ENCODE results near the gene FAM177B.

FAM177B gene

DNA sequence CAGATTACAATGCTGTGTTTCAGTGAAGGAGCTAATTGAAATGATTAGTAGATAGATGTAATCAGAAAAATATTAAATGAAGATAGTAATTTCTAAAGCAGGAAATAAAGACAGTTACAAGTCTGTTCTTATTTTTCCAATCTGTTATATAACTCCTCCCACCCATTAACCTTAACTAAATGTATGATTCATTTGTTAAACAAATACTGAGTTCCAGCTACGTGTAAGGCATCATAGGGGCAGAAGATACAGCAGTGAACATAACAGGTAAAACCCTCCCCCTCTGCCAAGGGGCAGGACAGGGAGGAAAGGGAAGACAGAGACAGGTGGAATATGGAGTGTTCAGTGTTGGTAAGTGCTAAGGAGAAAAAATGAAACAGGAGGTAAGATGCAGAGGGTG, at the start of gene FAM177B:
TSS of gene FAM177B (plus strand) at position 231 of the 400 bp plus-strand sequence. CDS start 9,344 bp downstream, outside the sequence.
- Histone ChIP-seq H3K9ac (ENCODE audit: low read length) (no peak within 1 kb of the TSS), H3K27me3 (ENCODE audit: control insufficient read depth in 1 of 2, insufficient read depth in 2 of 2, low read length in 2 of 2) (no peaks in the 10 kb centered on the region), H3K27ac (ENCODE audit: low read depth, low read length) (no peak within 1 kb of the TSS)

DNA sequence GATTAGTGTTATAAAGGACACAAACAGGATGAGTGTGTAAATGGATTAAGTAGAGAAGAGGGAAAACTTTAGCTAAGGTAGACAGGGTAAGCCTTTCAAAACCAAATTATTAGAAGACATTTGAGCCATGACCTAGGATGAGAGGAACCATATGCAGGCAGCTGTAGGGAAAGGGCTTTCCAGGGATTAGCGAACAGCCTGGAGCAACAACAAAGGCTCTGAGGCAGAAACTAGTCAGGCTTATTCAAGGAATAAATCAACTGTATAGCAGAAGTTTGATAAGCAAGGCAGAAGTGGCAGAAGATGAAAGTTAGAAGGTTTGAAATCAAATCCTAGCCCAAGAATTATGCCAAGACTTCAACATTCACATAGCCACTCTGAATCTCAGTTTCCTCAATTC, 46.0 kb upstream of the FAM177B start:
- no peaks in the 10 kb centered on the region for H3K4me1 ChIP-seq (ENCODE audit: insufficient read depth, low read length)
- no peak overlapping the region for H3K27ac ChIP-seq (ENCODE audit: low read depth, low read length)
- H3K27me3 ChIP-seq (ENCODE audit: control insufficient read depth in 1 of 2, insufficient read depth in 2 of 2, low read length in 2 of 2): no peaks in the 10 kb centered on the region
- H3K9me3 ChIP-seq (ENCODE audit: low read length): no peaks in the 10 kb centered on the region
- peaks cover 12% of the 10 kb centered on the region for H3K36me3 ChIP-seq (ENCODE audit: insufficient read depth, low read length)
- H3K4me3 ChIP-seq (ENCODE audit: low read depth in 1 of 2, low read length in 2 of 2): no peak overlapping the region
- no peak overlapping the region for H3K9ac ChIP-seq (ENCODE audit: low read length)

More for the DNA sequence above, at the start of gene FAM177B:
- no peaks in the 10 kb centered on the region for H3K9me3 ChIP-seq (ENCODE audit: low read length)
- H3K4me3 ChIP-seq (ENCODE audit: low read depth in 1 of 2, low read length in 2 of 2): no peak within 1 kb of the TSS
- peaks cover 38% of the 10 kb centered on the region for H3K36me3 ChIP-seq (ENCODE audit: insufficient read depth, low read length)
- H3K4me1 ChIP-seq (ENCODE audit: insufficient read depth, low read length): no peaks in the 10 kb centered on the region

DNA sequence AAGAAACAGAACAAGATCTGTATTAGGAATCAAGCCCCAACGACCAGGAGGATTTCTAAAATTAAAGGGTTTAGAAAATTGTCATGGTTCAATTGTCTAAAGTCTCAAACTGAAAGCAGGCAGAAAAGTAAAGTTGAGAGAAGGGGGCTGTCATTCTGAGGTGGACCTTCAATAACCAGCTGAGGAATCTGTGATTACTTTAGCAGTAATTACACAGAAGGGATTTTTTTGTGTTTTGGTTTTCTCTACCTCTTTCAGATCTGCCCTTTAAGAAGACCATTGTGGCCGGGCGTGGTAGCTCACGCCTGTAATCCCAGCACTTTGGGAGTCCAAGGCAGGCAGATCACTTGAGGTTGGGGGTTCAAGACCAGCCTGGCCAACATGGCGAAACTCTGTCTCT, 42.1 kb upstream of the FAM177B start:
- H3K27me3 ChIP-seq (ENCODE audit: control insufficient read depth in 1 of 2, insufficient read depth in 2 of 2, low read length in 2 of 2): no peaks in the 10 kb centered on the region
- H3K27ac ChIP-seq (ENCODE audit: low read depth, low read length): no peak overlapping the region
- no peak overlapping the region for H3K9ac ChIP-seq (ENCODE audit: low read length)
- H3K36me3 ChIP-seq (ENCODE audit: insufficient read depth, low read length): peaks cover 5% of the 10 kb centered on the region
- H3K4me3 ChIP-seq (ENCODE audit: low read depth in 1 of 2, low read length in 2 of 2): no peak overlapping the region
- H3K9me3 ChIP-seq (ENCODE audit: low read length): no peaks in the 10 kb centered on the region
- H3K4me1 ChIP-seq (ENCODE audit: insufficient read depth, low read length): no peaks in the 10 kb centered on the region

DNA sequence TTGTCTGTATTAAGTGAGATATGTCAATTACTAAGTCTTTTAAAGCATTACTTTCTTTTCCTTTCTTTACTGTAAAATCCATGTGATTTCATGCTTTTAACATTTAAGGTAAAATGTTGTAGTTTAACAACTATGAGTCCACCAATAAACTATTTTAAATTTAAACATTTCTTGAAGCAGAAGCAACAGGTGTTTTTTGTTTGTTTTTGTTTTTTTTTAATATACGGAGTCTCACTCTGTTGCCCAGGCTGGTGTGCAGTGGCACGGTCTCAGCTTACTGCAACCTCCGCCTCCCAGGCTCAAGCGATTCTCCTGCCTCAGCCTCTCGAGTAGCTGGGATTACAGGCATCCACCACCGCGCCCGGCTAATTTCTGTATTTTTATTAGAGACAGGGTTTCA, 40.3 kb upstream of the FAM177B start:
- no peaks in the 10 kb centered on the region for H3K27me3 ChIP-seq (ENCODE audit: control insufficient read depth in 1 of 2, insufficient read depth in 2 of 2, low read length in 2 of 2)
- H3K9me3 ChIP-seq (ENCODE audit: low read length): no peaks in the 10 kb centered on the region
- H3K9ac ChIP-seq (ENCODE audit: low read length): no peak overlapping the region
- no peak overlapping the region for H3K4me3 ChIP-seq (ENCODE audit: low read depth in 1 of 2, low read length in 2 of 2)
- no peaks in the 10 kb centered on the region for H3K4me1 ChIP-seq (ENCODE audit: insufficient read depth, low read length)
- H3K36me3 ChIP-seq (ENCODE audit: insufficient read depth, low read length): peaks cover 5% of the 10 kb centered on the region
- no peak overlapping the region for H3K27ac ChIP-seq (ENCODE audit: low read depth, low read length)

DNA sequence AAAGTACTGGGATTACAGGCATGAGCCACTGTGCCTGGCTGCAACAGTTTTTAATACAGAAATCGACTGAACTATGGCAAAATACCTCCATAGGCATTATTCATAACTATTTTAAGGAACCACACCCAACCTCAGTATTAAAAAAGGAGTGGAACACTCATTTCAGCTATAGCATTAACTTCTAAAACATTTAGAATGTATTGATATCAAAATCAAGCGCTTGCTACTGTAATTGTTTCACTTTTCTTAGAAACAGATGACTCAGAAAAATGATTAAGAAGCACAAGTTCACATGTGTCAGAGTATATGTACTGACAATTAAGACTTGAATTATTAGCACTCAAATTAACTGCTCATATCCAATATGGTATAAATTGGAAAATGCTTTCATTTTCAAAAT, 39.8 kb upstream of the FAM177B start:
- Histone ChIP-seq H3K4me3 (ENCODE audit: low read depth in 1 of 2, low read length in 2 of 2) (no peak overlapping the region), H3K27ac (ENCODE audit: low read depth, low read length) (no peak overlapping the region), H3K4me1 (ENCODE audit: insufficient read depth, low read length) (no peaks in the 10 kb centered on the region), H3K9ac (ENCODE audit: low read length) (no peak overlapping the region), H3K9me3 (ENCODE audit: low read length) (no peaks in the 10 kb centered on the region), H3K27me3 (ENCODE audit: control insufficient read depth in 1 of 2, insufficient read depth in 2 of 2, low read length in 2 of 2) (no peaks in the 10 kb centered on the region), H3K36me3 (ENCODE audit: insufficient read depth, low read length) (peaks cover 7% of the 10 kb centered on the region)

DNA sequence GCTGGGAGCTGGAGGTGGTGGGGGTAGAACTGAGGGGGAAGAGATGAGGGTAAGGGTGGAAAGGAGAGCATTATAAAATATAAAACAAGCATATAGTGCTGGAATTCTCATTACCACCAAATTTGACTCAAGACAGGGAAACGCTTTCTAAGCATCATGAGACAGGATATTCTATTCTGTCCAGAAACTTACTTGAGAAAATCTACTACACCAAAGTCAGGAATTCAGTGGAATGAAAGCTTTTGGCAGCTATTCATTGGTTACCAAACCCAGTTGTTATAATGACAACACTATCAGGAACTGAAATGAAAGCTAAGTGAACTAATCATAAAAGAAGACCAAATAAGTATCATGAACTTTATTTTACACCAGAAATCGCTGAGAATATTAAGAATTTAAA, 39.2 kb upstream of the FAM177B start:
- Histone ChIP-seq H3K9ac (ENCODE audit: low read length) (no peak overlapping the region), H3K4me1 (ENCODE audit: insufficient read depth, low read length) (no peaks in the 10 kb centered on the region), H3K27ac (ENCODE audit: low read depth, low read length) (no peak overlapping the region), H3K27me3 (ENCODE audit: control insufficient read depth in 1 of 2, insufficient read depth in 2 of 2, low read length in 2 of 2) (no peaks in the 10 kb centered on the region), H3K36me3 (ENCODE audit: insufficient read depth, low read length) (peaks cover 12% of the 10 kb centered on the region), H3K4me3 (ENCODE audit: low read depth in 1 of 2, low read length in 2 of 2) (no peak overlapping the region), H3K9me3 (ENCODE audit: low read length) (no peaks in the 10 kb centered on the region)

DNA sequence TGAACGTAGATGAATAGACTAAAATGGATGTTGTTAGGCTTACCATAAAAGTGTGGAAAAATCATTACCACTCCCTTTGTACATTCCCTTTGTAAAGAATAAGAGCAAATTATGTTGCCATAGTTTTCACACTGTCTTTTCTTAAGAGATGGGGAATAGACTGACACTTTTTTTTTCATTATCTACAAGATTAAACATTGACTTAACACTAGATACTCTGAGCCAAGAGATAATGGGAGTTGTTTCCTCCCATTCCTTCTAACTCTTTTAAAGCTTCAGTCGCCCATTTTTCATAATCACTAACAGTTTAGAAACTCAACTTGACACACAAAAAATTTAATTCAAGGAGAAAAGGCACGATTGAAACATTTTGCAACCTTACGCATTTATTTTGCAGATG, 34.8 kb upstream of the FAM177B start:
- Histone ChIP-seq H3K9ac (ENCODE audit: low read length) (no peak overlapping the region), H3K27me3 (ENCODE audit: control insufficient read depth in 1 of 2, insufficient read depth in 2 of 2, low read length in 2 of 2) (no peaks in the 10 kb centered on the region), H3K4me3 (ENCODE audit: low read depth in 1 of 2, low read length in 2 of 2) (no peak overlapping the region), H3K9me3 (ENCODE audit: low read length) (no peaks in the 10 kb centered on the region), H3K27ac (ENCODE audit: low read depth, low read length) (no peak overlapping the region), H3K4me1 (ENCODE audit: insufficient read depth, low read length) (peaks cover 4% of the 10 kb centered on the region), H3K36me3 (ENCODE audit: insufficient read depth, low read length) (peaks cover 8% of the 10 kb centered on the region)

DNA sequence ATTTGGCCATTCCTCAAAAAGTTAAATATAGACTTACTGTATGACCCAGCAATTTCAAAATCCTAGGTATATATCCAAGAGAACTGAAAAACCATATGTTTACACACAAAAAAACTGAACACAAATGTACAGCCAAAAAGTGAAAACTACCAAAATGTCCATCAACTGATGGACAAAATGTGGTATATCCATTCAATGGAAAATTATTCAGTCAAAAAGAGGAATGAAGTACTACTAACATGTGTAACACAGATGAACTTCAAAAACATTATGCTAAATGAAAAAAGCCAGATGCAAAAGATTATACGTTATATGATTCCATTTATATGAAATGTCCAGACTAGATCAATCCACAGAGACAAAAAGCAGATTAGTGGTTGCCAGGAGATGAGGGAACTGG, 32.7 kb upstream of the FAM177B start:
- peaks cover 8% of the 10 kb centered on the region for H3K36me3 ChIP-seq (ENCODE audit: insufficient read depth, low read length)
- no peak overlapping the region for H3K9ac ChIP-seq (ENCODE audit: low read length)
- no peak overlapping the region for H3K4me3 ChIP-seq (ENCODE audit: low read depth in 1 of 2, low read length in 2 of 2)
- H3K27ac ChIP-seq (ENCODE audit: low read depth, low read length): no peak overlapping the region
- no peaks in the 10 kb centered on the region for H3K9me3 ChIP-seq (ENCODE audit: low read length)
- H3K27me3 ChIP-seq (ENCODE audit: control insufficient read depth in 1 of 2, insufficient read depth in 2 of 2, low read length in 2 of 2): no peaks in the 10 kb centered on the region
- H3K4me1 ChIP-seq (ENCODE audit: insufficient read depth, low read length): peaks cover 4% of the 10 kb centered on the region

DNA sequence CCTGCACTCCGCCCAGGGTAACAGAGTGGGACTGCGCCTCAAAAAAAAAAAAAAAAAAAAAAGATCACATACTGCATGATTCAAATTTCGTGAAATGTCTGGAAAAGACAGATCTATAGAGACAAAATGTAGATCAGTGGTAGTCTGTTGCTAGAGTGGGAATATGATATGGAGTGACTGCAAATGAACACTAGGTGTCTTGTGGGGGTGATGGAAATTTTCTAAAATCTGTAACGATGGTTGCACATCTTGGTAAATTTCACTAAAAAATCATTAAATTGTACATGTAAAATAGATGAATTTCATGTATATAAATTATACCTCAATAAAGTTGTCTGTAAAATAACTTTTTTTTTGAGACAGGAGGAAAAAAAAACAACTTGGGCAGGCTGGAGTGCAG, 30.2 kb upstream of the FAM177B start:
- no peak overlapping the region for H3K4me3 ChIP-seq (ENCODE audit: low read depth in 1 of 2, low read length in 2 of 2)
- no peak overlapping the region for H3K9ac ChIP-seq (ENCODE audit: low read length)
- peaks cover 8% of the 10 kb centered on the region for H3K36me3 ChIP-seq (ENCODE audit: insufficient read depth, low read length)
- H3K4me1 ChIP-seq (ENCODE audit: insufficient read depth, low read length): peaks cover 19% of the 10 kb centered on the region
- no peak overlapping the region for H3K27ac ChIP-seq (ENCODE audit: low read depth, low read length)
- no peaks in the 10 kb centered on the region for H3K9me3 ChIP-seq (ENCODE audit: low read length)
- no peaks in the 10 kb centered on the region for H3K27me3 ChIP-seq (ENCODE audit: control insufficient read depth in 1 of 2, insufficient read depth in 2 of 2, low read length in 2 of 2)

DNA sequence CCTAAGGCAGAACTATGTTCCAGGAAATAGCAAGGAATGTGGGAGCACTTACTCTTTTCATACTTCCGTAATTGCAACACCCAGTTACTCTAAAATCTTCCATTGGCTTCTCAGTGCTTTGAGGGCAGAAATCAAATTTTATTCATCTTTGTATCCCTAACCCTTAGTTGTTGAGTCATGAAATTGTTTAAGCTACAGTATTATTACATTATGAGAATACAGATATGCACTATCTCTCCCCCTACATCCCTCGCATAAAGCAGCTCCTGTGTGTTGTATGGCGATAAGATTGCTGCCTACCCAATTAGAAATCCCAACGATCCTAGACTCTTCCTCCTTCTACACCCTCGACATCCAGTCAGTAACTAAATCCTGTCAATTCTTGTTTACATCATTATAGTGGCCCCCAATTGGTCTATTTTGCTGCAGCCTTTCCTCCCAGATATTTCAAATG, 27.3 kb upstream of the FAM177B start:
- Histone ChIP-seq H3K9ac (ENCODE audit: low read length) (no peak overlapping the region), H3K9me3 (ENCODE audit: low read length) (no peaks in the 10 kb centered on the region), H3K27me3 (ENCODE audit: control insufficient read depth in 1 of 2, insufficient read depth in 2 of 2, low read length in 2 of 2) (no peaks in the 10 kb centered on the region), H3K27ac (ENCODE audit: low read depth, low read length) (no peak overlapping the region), H3K4me1 (ENCODE audit: insufficient read depth, low read length) (peaks cover 19% of the 10 kb centered on the region), H3K36me3 (ENCODE audit: insufficient read depth, low read length) (no peaks in the 10 kb centered on the region), H3K4me3 (ENCODE audit: low read depth in 1 of 2, low read length in 2 of 2) (no peak overlapping the region)

DNA sequence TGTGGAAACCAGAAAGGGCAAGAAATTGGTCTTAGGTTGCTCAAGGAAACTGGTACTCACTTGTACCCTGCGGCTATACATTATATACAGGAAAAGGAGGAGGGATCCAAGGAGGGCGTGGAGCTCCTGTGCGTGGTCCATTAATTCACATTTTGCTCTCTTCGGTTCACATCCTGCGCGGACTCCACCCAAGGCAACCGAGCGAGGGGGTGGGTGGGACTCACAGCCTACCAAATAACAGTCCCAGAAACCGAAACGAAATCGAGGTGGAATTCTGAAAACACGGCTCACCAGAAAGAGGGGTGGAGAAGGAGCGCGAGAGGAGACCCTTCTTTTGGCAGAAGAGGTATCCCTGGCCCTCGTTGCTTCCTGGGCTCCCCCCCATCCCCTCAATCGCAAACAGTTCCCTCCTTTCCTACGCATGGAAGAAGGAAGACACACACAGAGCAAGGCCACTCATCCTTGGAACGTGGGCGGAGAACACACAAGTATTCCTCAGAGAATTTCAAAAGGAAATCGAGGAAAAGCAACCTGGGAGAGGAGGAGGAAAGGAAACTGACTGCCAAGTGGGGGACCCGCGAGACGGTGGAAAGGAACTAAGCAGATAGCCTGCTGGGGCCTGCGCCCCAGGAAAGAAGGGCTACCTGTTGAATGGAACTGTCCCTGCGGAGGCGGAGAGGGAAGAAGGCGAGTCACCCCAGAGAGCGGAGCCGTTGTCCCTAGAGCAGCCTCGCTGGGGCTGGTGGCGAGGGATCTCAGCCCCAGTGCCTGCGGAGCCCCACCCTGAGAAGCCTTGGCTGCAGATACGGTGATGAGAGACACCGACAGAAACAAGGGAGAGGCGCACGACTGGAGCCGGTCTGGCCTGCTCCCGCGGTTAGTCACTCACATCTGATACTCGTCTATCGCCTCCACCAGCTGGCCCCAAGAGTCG, 25.4 kb upstream of the FAM177B start:
- peak overlapping the region; percentile 91 for H3K27ac ChIP-seq (ENCODE audit: low read depth, low read length)
- H3K4me1 ChIP-seq (ENCODE audit: insufficient read depth, low read length): peaks cover 19% of the 10 kb centered on the region
- peaks cover 5% of the 10 kb centered on the region for H3K36me3 ChIP-seq (ENCODE audit: insufficient read depth, low read length)
- H3K4me3 ChIP-seq (ENCODE audit: low read depth in 1 of 2, low read length in 2 of 2): peak overlapping the region; percentile 97 to 100
- H3K27me3 ChIP-seq (ENCODE audit: control insufficient read depth in 1 of 2, insufficient read depth in 2 of 2, low read length in 2 of 2): no peaks in the 10 kb centered on the region
- H3K9ac ChIP-seq (ENCODE audit: low read length): peak overlapping the region; percentile 97
- no peaks in the 10 kb centered on the region for H3K9me3 ChIP-seq (ENCODE audit: low read length)

All from muscle layer of colon (tissue), 2 donors.